Measurements from ENCODE around the gene C3orf33. TPM values are rescaled to one million over a fixed set of nuclear protein-coding genes. Genes with fewer than 3 reads are reported as not detected.

Gene C3orf33
- total and polyA plus RNA-seq, 2 of the 8 experiments (the other 6 are each of a cell fraction or from before 2014, with no cell fraction given) = 3.4 to 4.5 TPM

- no peak for TF ChIP-seq CHD7 (IDR thresholded peaks at IDR 0.05; ENCODE audit: insufficient replicate concordance, low read length)
- TF ChIP-seq ATF2 (IDR thresholded peaks at IDR 0.05; ENCODE audit: low read length) = no peak
- no peak for TF ChIP-seq ZNF274 (IDR thresholded peaks at IDR 0.05; ENCODE audit: borderline replicate concordance, extremely low read depth, low read length)
- no peak for TF ChIP-seq HDAC2 (IDR thresholded peaks at IDR 0.05; ENCODE audit: borderline replicate concordance in 1 of 2, low read depth in 2 of 2, low read length in 2 of 2)
- no peak for TF ChIP-seq SAP30 (IDR thresholded peaks at IDR 0.05; ENCODE audit: insufficient read depth, insufficient replicate concordance, low read length)
- no peak for TF ChIP-seq CHD1 (IDR thresholded peaks at IDR 0.05; ENCODE audit: low read depth, low read length)
- TF ChIP-seq POLR2AphosphoS5 (IDR thresholded peaks at IDR 0.05; ENCODE audit: low read depth, low read length) = no peak
- TF ChIP-seq FOSL1 (IDR thresholded peaks at IDR 0.05; ENCODE audit: insufficient read depth, low read depth, low read length) = no peak
Measured at GRCh38 chr3:155747946-155748290, 58.2 kb downstream of the C3orf33 start (continued).

Data from H1 (cell line).